ENCODE results near the gene SYT5.
"Not testable (repeated sequence)": the region's sequence is repeated elsewhere in the genome, so short reads cannot be mapped to it uniquely, and the experiment has no call there.

The SYT5 gene

GRCh38 chr19:55186080-55186479 is 6.0 kb upstream of the SYT5 start:
- Mint-ChIP-seq H3K9me3 (no peaks in the 10 kb centered on the region), H3K27me3 (peaks cover 31% of the 10 kb centered on the region), H3K27ac (no peak overlapping the region), H3K36me3 (ENCODE audit: low read depth) (no peaks in the 10 kb centered on the region), H3K4me3 (no peak overlapping the region), H3K4me1 (ENCODE audit: low read depth) (peaks cover 5% of the 10 kb centered on the region)

- Mint-ChIP-seq H3K4me1 (ENCODE audit: low read depth) (peaks cover 19% of the 10 kb centered on the region), H3K27me3 (peaks cover 56% of the 10 kb centered on the region), H3K27ac (no peak overlapping the region), H3K4me3 (no peak overlapping the region), H3K9me3 (no peaks in the 10 kb centered on the region), H3K36me3 (ENCODE audit: low read depth) (no peaks in the 10 kb centered on the region)
Observed at GRCh38 chr19:55181740-55182139, 1.7 kb upstream of the SYT5 start.

- H3K9me3 Mint-ChIP-seq: no peaks in the 10 kb centered on the region
- H3K27me3 Mint-ChIP-seq: peaks cover 68% of the 10 kb centered on the region
- peak overlapping the region; percentile 65 for H3K4me3 Mint-ChIP-seq
- no peaks in the 10 kb centered on the region for H3K36me3 Mint-ChIP-seq (ENCODE audit: low read depth)
- H3K4me1 Mint-ChIP-seq (ENCODE audit: low read depth): peaks cover 25% of the 10 kb centered on the region
- peak overlapping the region; percentile 36 for H3K27ac Mint-ChIP-seq
Observed at GRCh38 chr19:55178781-55179599, 1.1 kb downstream of the SYT5 start.

- H3K4me3 Mint-ChIP-seq: no peak overlapping the region
- H3K9me3 Mint-ChIP-seq: no peaks in the 10 kb centered on the region
- peaks cover 72% of the 10 kb centered on the region for H3K27me3 Mint-ChIP-seq
- H3K4me1 Mint-ChIP-seq (ENCODE audit: low read depth): peaks cover 29% of the 10 kb centered on the region
- no peak overlapping the region for H3K27ac Mint-ChIP-seq
- no peaks in the 10 kb centered on the region for H3K36me3 Mint-ChIP-seq (ENCODE audit: low read depth)
Observed at GRCh38 chr19:55176076-55176475, 4.0 kb downstream of the SYT5 start.

GRCh38 chr19:55175117-55175867 is 4.8 kb downstream of the SYT5 start:
- peaks cover 24% of the 10 kb centered on the region for H3K4me1 Mint-ChIP-seq (ENCODE audit: low read depth)
- H3K27me3 Mint-ChIP-seq: peaks cover 69% of the 10 kb centered on the region
- H3K27ac Mint-ChIP-seq: no peak overlapping the region
- H3K36me3 Mint-ChIP-seq (ENCODE audit: low read depth): no peaks in the 10 kb centered on the region
- no peaks in the 10 kb centered on the region for H3K9me3 Mint-ChIP-seq
- no peak overlapping the region for H3K4me3 Mint-ChIP-seq

- Mint-ChIP-seq H3K36me3 (ENCODE audit: low read depth) (no peaks in the 10 kb centered on the region), H3K4me3 (no peak overlapping the region), H3K9me3 (no peaks in the 10 kb centered on the region), H3K27me3 (peaks cover 73% of the 10 kb centered on the region), H3K4me1 (ENCODE audit: low read depth) (peaks cover 19% of the 10 kb centered on the region), H3K27ac (no peak overlapping the region)
Observed at GRCh38 chr19:55174425-55175116, 5.5 kb downstream of the SYT5 start.

GRCh38 chr19:55173714-55174409 is 6.2 kb downstream of the SYT5 start:
- H3K4me1 Mint-ChIP-seq (ENCODE audit: low read depth): peaks cover 13% of the 10 kb centered on the region
- H3K4me3 Mint-ChIP-seq: peak overlapping the region; percentile 53
- no peaks in the 10 kb centered on the region for H3K36me3 Mint-ChIP-seq (ENCODE audit: low read depth)

GRCh38 chr19:55173186-55173713 is 6.8 kb downstream of the SYT5 start:
- H3K27ac Mint-ChIP-seq: no peak overlapping the region
- H3K27me3 Mint-ChIP-seq: peaks cover 75% of the 10 kb centered on the region
- peak overlapping the region; percentile 23 for H3K4me3 Mint-ChIP-seq
- peaks cover 10% of the 10 kb centered on the region for H3K4me1 Mint-ChIP-seq (ENCODE audit: low read depth)
- H3K36me3 Mint-ChIP-seq (ENCODE audit: low read depth): no peaks in the 10 kb centered on the region
- H3K9me3 Mint-ChIP-seq: no peaks in the 10 kb centered on the region

More at GRCh38 chr19:55173714-55174409, 6.2 kb downstream of the SYT5 start:
- no peak overlapping the region for H3K27ac Mint-ChIP-seq
- peaks cover 79% of the 10 kb centered on the region for H3K27me3 Mint-ChIP-seq
- no peaks in the 10 kb centered on the region for H3K9me3 Mint-ChIP-seq

- Mint-ChIP-seq H3K4me3 (peak overlapping the region; percentile 23), H3K36me3 (ENCODE audit: low read depth) (no peaks in the 10 kb centered on the region), H3K27me3 (peaks cover 74% of the 10 kb centered on the region), H3K9me3 (no peaks in the 10 kb centered on the region), H3K27ac (no peak overlapping the region), H3K4me1 (ENCODE audit: low read depth) (peaks cover 10% of the 10 kb centered on the region)
Observed at GRCh38 chr19:55172741-55173140, 7.3 kb downstream of the SYT5 start.

- not testable (repeated sequence) for H3K4me1 Mint-ChIP-seq (ENCODE audit: low read depth); H3K36me3 Mint-ChIP-seq (ENCODE audit: low read depth); H3K4me3 Mint-ChIP-seq; H3K9me3 Mint-ChIP-seq; H3K27ac Mint-ChIP-seq
- H3K27me3 Mint-ChIP-seq: peaks cover 74% of the 10 kb centered on the region
Observed at GRCh38 chr19:55172318-55172717, 7.8 kb downstream of the SYT5 start.

GRCh38 chr19:55171440-55171839 is 8.6 kb downstream of the SYT5 start:
- H3K4me1 Mint-ChIP-seq (ENCODE audit: low read depth): peaks cover 18% of the 10 kb centered on the region
- H3K27me3 Mint-ChIP-seq: peaks cover 74% of the 10 kb centered on the region
- H3K9me3 Mint-ChIP-seq: peaks cover 4% of the 10 kb centered on the region
- peaks cover 7% of the 10 kb centered on the region for H3K36me3 Mint-ChIP-seq (ENCODE audit: low read depth)
- H3K4me3 Mint-ChIP-seq: no peak overlapping the region
- no peak overlapping the region for H3K27ac Mint-ChIP-seq

- H3K36me3 Mint-ChIP-seq (ENCODE audit: low read depth): peaks cover 7% of the 10 kb centered on the region
- H3K27me3 Mint-ChIP-seq: peaks cover 70% of the 10 kb centered on the region
- H3K4me1 Mint-ChIP-seq (ENCODE audit: low read depth): peaks cover 17% of the 10 kb centered on the region
- no peak overlapping the region for H3K4me3 Mint-ChIP-seq
- peaks cover 4% of the 10 kb centered on the region for H3K9me3 Mint-ChIP-seq
- no peak overlapping the region for H3K27ac Mint-ChIP-seq
Observed at GRCh38 chr19:55169136-55169535, 11.0 kb downstream of the SYT5 start.

GRCh38 chr19:55166530-55167268 is 13.4 kb downstream of the SYT5 start, which contains the start of gene DNAAF3:
Gene DNAAF3, minus strand, starts transcription at chr19:55166613. Its CDS starts 200 bp downstream, at chr19:55166413.
- Mint-ChIP-seq H3K36me3 (ENCODE audit: low read depth) (peaks cover 7% of the 10 kb centered on the region), H3K27ac (no peak within 1 kb of the TSS), H3K4me3 (peak within 1 kb of the TSS; percentile 22), H3K4me1 (ENCODE audit: low read depth) (peaks cover 11% of the 10 kb centered on the region), H3K9me3 (peaks cover 4% of the 10 kb centered on the region), H3K27me3 (peaks cover 60% of the 10 kb centered on the region)
